GM12878 (cell line): ENCODE data around the gene ABHD6. TPM values are rescaled to one million over a fixed set of nuclear protein-coding genes. Genes with fewer than 3 reads are reported as not detected.

ENCODE experiments used
- BCL3 ChIP-seq: IDR thresholded peaks from 2 replicates; pipeline ENCODE4 v1.6.1; 2011; ENCODE audit warnings: borderline replicate concordance, low read depth, mild to moderate bottlenecking, moderate library complexity, low read length; ENCODE audit not compliant: insufficient read depth, poor library complexity, severe bottlenecking
- BRCA1 ChIP-seq: IDR thresholded peaks from 2 replicates; pipeline ENCODE4 v1.6.1; 2011; ENCODE audit warnings: low read depth, low read length, improper control_type of control experiment
- EED ChIP-seq: sonication (generic); IDR thresholded peaks from 2 replicates; pipeline ENCODE4 v1.6.1; 2016; ENCODE audit warnings: antibody characterized with exemption, low read depth
- EP300 ChIP-seq, 2 experiments: fragments of 150-350 bp in 1 of 2; IDR thresholded peaks; 2 replicates each; pipeline ENCODE4 v1.6.1; 2011 to 2012; ENCODE audit warnings: low read depth in 2 of 2, low read length in 2 of 2, borderline replicate concordance in 1 of 2, improper control_type of control experiment in 1 of 2, inconsistent platforms in 1 of 2; ENCODE audit not compliant: control insufficient read depth in 1 of 2
- FOXK2 ChIP-seq: fragments of 450-650 bp; IDR thresholded peaks from 2 replicates; pipeline ENCODE4 v1.6.1; 2017; ENCODE audit warnings: mild to moderate bottlenecking, moderate library complexity
- JUND ChIP-seq: IDR thresholded peaks from 2 replicates; pipeline ENCODE4 v1.6.1; 2012; ENCODE audit warnings: low read depth, mild to moderate bottlenecking, low read length, improper control_type of control experiment, moderate library complexity
- MLLT1 ChIP-seq: fragments of 450-650 bp; IDR thresholded peaks from 2 replicates; pipeline ENCODE4 v1.6.1; 2016; ENCODE audit warnings: mild to moderate bottlenecking
- MTA2 ChIP-seq: fragments of 450-650 bp; IDR thresholded peaks from 2 replicates; pipeline ENCODE4 v1.6.1; 2016; ENCODE audit warnings: low read depth, mild to moderate bottlenecking, moderate library complexity
- NFIC ChIP-seq: IDR thresholded peaks from 2 replicates; pipeline ENCODE4 v1.6.1; 2012; ENCODE audit warnings: low read depth, mild to moderate bottlenecking, inconsistent platforms, low read length, moderate library complexity
- POLR2AphosphoS5 ChIP-seq: IDR thresholded peaks from 2 replicates; pipeline ENCODE4 v1.6.1; 2011; ENCODE audit warnings: mild to moderate bottlenecking, low read length, inconsistent platforms
- POU2F2 ChIP-seq: IDR thresholded peaks from 3 replicates; pipeline ENCODE4 v1.6.1; 2011; ENCODE audit warnings: low read depth, mild to moderate bottlenecking, low read length, borderline replicate concordance
- RAD51 ChIP-seq: fragments of 450-650 bp; IDR thresholded peaks from 2 replicates; pipeline ENCODE4 v1.6.1; 2016; ENCODE audit warnings: moderate library complexity, mild to moderate bottlenecking, inconsistent platforms
- SREBF1 ChIP-seq: IDR thresholded peaks from 2 replicates; pipeline ENCODE4 v1.6.1; 2012; ENCODE audit warnings: mild to moderate bottlenecking, low read length
- TARDBP ChIP-seq: IDR thresholded peaks from 2 replicates; pipeline ENCODE4 v1.6.1; 2016; ENCODE audit warnings: borderline replicate concordance
- TCF12 ChIP-seq: IDR thresholded peaks from 2 replicates; pipeline ENCODE4 v1.6.1; 2011; ENCODE audit warnings: low read depth, mild to moderate bottlenecking, low read length
- WRNIP1 ChIP-seq: IDR thresholded peaks from 2 replicates; pipeline ENCODE4 v1.6.1; 2011; ENCODE audit warnings: low read depth, low read length, improper control_type of control experiment, borderline replicate concordance
- ZNF592 ChIP-seq: fragments of 450-650 bp; IDR thresholded peaks from 2 replicates; pipeline ENCODE4 v1.6.1; 2017; ENCODE audit warnings: mild to moderate bottlenecking, moderate library complexity
- ZSCAN29 ChIP-seq: fragments of 450-650 bp; IDR thresholded peaks from 2 replicates; pipeline ENCODE4 v1.6.1; 2017; ENCODE audit warnings: mild to moderate bottlenecking, moderate library complexity
- polyA plus RNA-seq, 11 experiments: library from polyadenylated mRNA; depleted of rRNA in 4 of 11; unstranded in 6 of 11; stranded (reverse) in 5 of 11; fragments of >200 nt; fragmentation: Nextera tagmentation in 4 of 11; fragmentation: Illumina TruSeq in 1 of 11; extraction: Ambion mirVana in 4 of 11; extraction: Trizol in 1 of 11; gene quantifications; 1 replicate in 1 of 11; 2 replicates in 10 of 11; pipeline versions ENCODE4 v1.2.1 to v1.2.3, GENCODE V29; 2011 to 2016; ENCODE audit warnings: inconsistent platforms in 2 of 11, missing spikeins in 2 of 11, low read depth in 1 of 11
- total RNA-seq, 4 experiments: library from RNA; depleted of rRNA in 3 of 4; stranded (reverse); fragments of >200 nt in 3 of 4; fragmentation: Illumina TruSeq in 1 of 4; extraction: Trizol in 1 of 4; gene quantifications; 2 replicates each; pipeline versions ENCODE4 v1.2.1 to v1.2.3, GENCODE V29; 2013 to 2021
- TF ChIP-seq, protein P1 (sequence below): fragments of 450-650 bp; conservative IDR thresholded peaks from 2 replicates; pipeline ENCODE4 v1.6.1; 2017; ENCODE audit warnings: mild to moderate bottlenecking, moderate library complexity

The ABHD6 gene
- total and polyA plus RNA-seq, 10 of the 15 experiments (the other 5 are each of a cell fraction or from before 2014, with no cell fraction given) = 1.4 to 33.2 (median 3.2) TPM

GRCh38 chr3:58237238-58237940 is at the start of gene ABHD6 (continued):
- no peak for TF ChIP-seq WRNIP1
- TF ChIP-seq SREBF1 = no peak
- TF ChIP-seq BRCA1 = no peak
- TF ChIP-seq BCL3 = no peak
- TF ChIP-seq FOXK2 = no peak
- TF ChIP-seq EED = no peak
- no peak for TF ChIP-seq NFIC
- no peak for TF ChIP-seq POLR2AphosphoS5
- TF ChIP-seq TARDBP = no peak
- TF ChIP-seq, protein P1, sequence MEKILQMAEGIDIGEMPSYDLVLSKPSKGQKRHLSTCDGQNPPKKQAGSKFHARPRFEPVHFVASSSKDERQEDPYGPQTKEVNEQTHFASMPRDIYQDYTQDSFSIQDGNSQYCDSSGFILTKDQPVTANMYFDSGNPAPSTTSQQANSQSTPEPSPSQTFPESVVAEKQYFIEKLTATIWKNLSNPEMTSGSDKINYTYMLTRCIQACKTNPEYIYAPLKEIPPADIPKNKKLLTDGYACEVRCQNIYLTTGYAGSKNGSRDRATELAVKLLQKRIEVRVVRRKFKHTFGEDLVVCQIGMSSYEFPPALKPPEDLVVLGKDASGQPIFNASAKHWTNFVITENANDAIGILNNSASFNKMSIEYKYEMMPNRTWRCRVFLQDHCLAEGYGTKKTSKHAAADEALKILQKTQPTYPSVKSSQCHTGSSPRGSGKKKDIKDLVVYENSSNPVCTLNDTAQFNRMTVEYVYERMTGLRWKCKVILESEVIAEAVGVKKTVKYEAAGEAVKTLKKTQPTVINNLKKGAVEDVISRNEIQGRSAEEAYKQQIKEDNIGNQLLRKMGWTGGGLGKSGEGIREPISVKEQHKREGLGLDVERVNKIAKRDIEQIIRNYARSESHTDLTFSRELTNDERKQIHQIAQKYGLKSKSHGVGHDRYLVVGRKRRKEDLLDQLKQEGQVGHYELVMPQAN = peak; percentile 70
- no peak for TF ChIP-seq TCF12
- TF ChIP-seq ZSCAN29 = peak; percentile 34; the same call in 1 of the 2 replicates
- no peak for TF ChIP-seq RAD51
- no peak for TF ChIP-seq EP300 (IDR thresholded peaks at IDR 0.05; ENCODE audit: borderline replicate concordance in 1 of 2, control insufficient read depth in 1 of 2, low read depth in 2 of 2, low read length in 2 of 2)
- 0 out of 2 replicates have a peak, but pooled peaks have one; percentile 72 for TF ChIP-seq MLLT1
- no peak for TF ChIP-seq JUND
- no peak for TF ChIP-seq MTA2
- 0 out of 2 replicates have a peak, but pooled peaks have one; percentile 30 for TF ChIP-seq ZNF592
- TF ChIP-seq POU2F2 = no peak
